Adrenal gland (tissue), 12 donors: ENCODE data around the gene HECW1. TPM values are rescaled to one million over a fixed set of nuclear protein-coding genes. Genes with fewer than 3 reads are reported as not detected.

Source experiments
- DNase-seq, 7 donors: peaks; one replicate each; pipeline ENCODE4 v3.0.0-alpha.2; 2019 to 2020
- H3K27ac ChIP-seq, 5 donors: fragments of 200-600 bp; sonication (generic) in 4 of 5; 1 replicate in 3 of 5; 2 replicates in 2 of 5; pipeline versions ENCODE4 v1.5.1 to v1.8.0; 2016 to 2020; ENCODE audit warnings: mild to moderate bottlenecking in 1 of 5
- H3K27me3 ChIP-seq: fragments of 200-600 bp; 2 replicates; pipeline ENCODE4 v1.8.0; 2021
- H3K36me3 ChIP-seq, 2 donors: fragments of 200-600 bp; replicated peaks in 1 of 2; 1 replicate in 1 of 2; 2 replicates in 1 of 2; pipeline versions ENCODE4 v1.5.1 to v1.8.0; 2018 to 2022
- H3K4me1 ChIP-seq, 2 donors: fragments of 200-600 bp; replicated peaks in 1 of 2; 1 replicate in 1 of 2; 2 replicates in 1 of 2; pipeline versions ENCODE4 v1.5.1 to v1.8.0; 2018 to 2021
- H3K4me3 ChIP-seq, 4 donors: fragments of 200-600 bp; sonication (generic) in 3 of 4; one replicate each; pipeline ENCODE4 v1.5.1; 2016 to 2018
- H3K9me3 ChIP-seq, 3 donors: fragments of 200-600 bp; sonication (generic) in 1 of 3; replicated peaks in 1 of 3; 1 replicate in 2 of 3; 2 replicates in 1 of 3; pipeline versions ENCODE4 v1.5.1 to v1.8.0; 2016 to 2021
- CTCF ChIP-seq, 6 experiments: fragments of 450-650 bp in 4 of 6; fragments of 200-600 bp in 2 of 6; sonication (generic) in 1 of 6; IDR thresholded peaks; 1 replicate in 5 of 6; 2 replicates in 1 of 6; pipeline versions ENCODE4 v1.5.1 to v1.8.0; 2016 to 2021; ENCODE audit warnings: antibody characterized with exemption in 6 of 6, mild to moderate bottlenecking in 2 of 6, moderate library complexity in 1 of 6
- POLR2A ChIP-seq, 2 donors: fragments of 450-650 bp; IDR thresholded peaks; one replicate each; pipeline ENCODE4 v1.6.1; 2017; ENCODE audit warnings: antibody characterized with exemption in 2 of 2, mild to moderate bottlenecking in 2 of 2, moderate library complexity in 1 of 2
- WGBS, 4 donors: extraction: QIAGEN DNeasy Blood & Tissue Kit in 2 of 4; methylation state at CpG; one replicate each; pipeline versions ENCODE4 v1.1.5 to v1.1.7; 2013 to 2017; 5-methylcytosine and 5-hydroxymethylcytosine counted together
- intact Hi-C, 2 donors: fragments of 100-400 bp; cut with DNase I; formaldehyde crosslinking; loops; one replicate each; pipeline versions ENCODE4 v1.14.1 to v1.15.0; 2022 to 2023
- polyA plus RNA-seq, 3 donors: library from polyadenylated mRNA; stranded (reverse); fragments of 200-250 nt in 2 of 3; fragments of 350-450 nt in 1 of 3; fragmentation: Illumina TruSeq in 1 of 3; extraction: RNeasy Lipid Tissue Mini Kit (QIAGEN cat#74804) in 1 of 3; gene quantifications; one replicate each; pipeline ENCODE4 v1.2.3, GENCODE V29; 2013 to 2014
- total RNA-seq, 9 donors: library from RNA; depleted of rRNA in 4 of 9; stranded (reverse); fragments of >200 nt in 4 of 9; fragments of 120-200 nt in 1 of 9; fragmentation: NEBNext Ultra II Directional in 1 of 9; extraction: Animal tissue kit (Norgen Biotek cat#: 25700) in 1 of 9; gene quantifications; one replicate each; pipeline versions ENCODE4 v1.1.0 to v1.2.4, GENCODE V29; 2013 to 2023
- donor health status: healthy with polysubstance abuse.
- donor health status: Bipolar disorder and iron deficiency.
- donor health status: DM: yes; HTN: yes; CAD: no.
- donor health status: DM: no; HTN: no; CAD: no.
- donor health status: DM: no; HTN: no; CAD: no.
- donor health status: DM: yes; HTN: yes; CAD: no.

Gene HECW1
- total and polyA plus RNA-seq, 12 donors = under 0.01 to 3.2 (median 0.06) TPM; not detected in 4

- H3K36me3 ChIP-seq = no peaks in the 10 kb centered on the region
- DNase-seq = no peak
- TF ChIP-seq CTCF (IDR thresholded peaks at IDR 0.05) = no peak
- TF ChIP-seq POLR2A (IDR thresholded peaks at IDR 0.05) = no peak
- no peak overlapping the region for H3K4me3 ChIP-seq
- H3K27me3 ChIP-seq = peaks cover 1% of the 10 kb centered on the region
- H3K4me1 ChIP-seq = no peaks in the 10 kb centered on the region
- WGBS, 4 donors = 68 to 85% (median 81%) methylated on average over 5 of the region's 5 CpGs
- H3K27ac ChIP-seq = no peak overlapping the region
- intact Hi-C loops = no loop called here
- no peaks in the 10 kb centered on the region for H3K9me3 ChIP-seq
These were observed 98.8 kb downstream of the HECW1 start for GRCh38 chr7:43211286-43211685.

GRCh38 chr7:43211693-43212092, 99.2 kb downstream of the HECW1 start:
- no peak overlapping the region for H3K4me3 ChIP-seq
- intact Hi-C loops = no loop called here
- no peaks in the 10 kb centered on the region for H3K36me3 ChIP-seq
- no peak overlapping the region for H3K27ac ChIP-seq
- TF ChIP-seq CTCF (IDR thresholded peaks at IDR 0.05) = no peak
- no peak for TF ChIP-seq POLR2A (IDR thresholded peaks at IDR 0.05)
- no peaks in the 10 kb centered on the region for H3K9me3 ChIP-seq
- peaks cover 4% of the 10 kb centered on the region for H3K27me3 ChIP-seq
- no peak for DNase-seq
- H3K4me1 ChIP-seq = no peaks in the 10 kb centered on the region

- intact Hi-C loops = no loop called here
These were observed 100.5 kb downstream of the HECW1 start for GRCh38 chr7:43212921-43213320.

GRCh38 chr7:43215061-43215460, 102.6 kb downstream of the HECW1 start:
- no peak overlapping the region for H3K27ac ChIP-seq
- no peak overlapping the region for H3K4me3 ChIP-seq
- H3K4me1 ChIP-seq = no peaks in the 10 kb centered on the region
- H3K9me3 ChIP-seq = no peaks in the 10 kb centered on the region
- TF ChIP-seq POLR2A (IDR thresholded peaks at IDR 0.05) (no peak), CTCF (IDR thresholded peaks at IDR 0.05) (no peak)
- peaks cover 4% of the 10 kb centered on the region for H3K27me3 ChIP-seq
- intact Hi-C loops = no loop called here
- WGBS, 4 donors = 59 to 78% (median 65%) methylated on average over 4 to 6 of the region's 6 CpGs
- no peaks in the 10 kb centered on the region for H3K36me3 ChIP-seq
- no peak for DNase-seq

More at GRCh38 chr7:43212921-43213320, 100.5 kb downstream of the HECW1 start:
- TF ChIP-seq CTCF (IDR thresholded peaks at IDR 0.05) = no peak
- TF ChIP-seq POLR2A (IDR thresholded peaks at IDR 0.05) = no peak
- Histone ChIP-seq H3K4me1 (no peaks in the 10 kb centered on the region), H3K4me3 (no peak overlapping the region), H3K27ac (no peak overlapping the region), H3K27me3 (peaks cover 4% of the 10 kb centered on the region), H3K36me3 (no peaks in the 10 kb centered on the region), H3K9me3 (no peaks in the 10 kb centered on the region)
- 57 to 73% (median 68%) methylated on average over 3 of the region's 3 CpGs for WGBS, 4 donors
- DNase-seq = no peak
